SK-N-MC (cell line): ENCODE data around the gene PIM3.

ENCODE experiments used
- DNase-seq: peaks from one replicate; pipeline ENCODE4 v3.0.0-alpha.2; 2011; ENCODE audit warnings: low read depth, low spot score
- H3K27ac ChIP-seq: fragments of 200-600 bp; sonication (generic); 2 replicates; pipeline ENCODE4 v1.5.1; 2016; ENCODE audit warnings: mixed run types
- H3K36me3 ChIP-seq: fragments of 200-600 bp; sonication (generic); 2 replicates; pipeline ENCODE4 v1.6.1; 2017; ENCODE audit warnings: antibody characterized with exemption, low read length, mixed read lengths; ENCODE audit not compliant: insufficient read depth
- H3K4me3 ChIP-seq: fragments of 200-600 bp; sonication (generic); 2 replicates; pipeline ENCODE4 v1.5.1; 2016
- H3K9ac ChIP-seq: fragments of 200-600 bp; sonication (generic); 2 replicates; pipeline ENCODE4 v1.8.0; 2017; ENCODE audit warnings: mixed run types, mixed read lengths; ENCODE audit not compliant: insufficient read length
- H3K9me3 ChIP-seq: fragments of 200-600 bp; sonication (generic); 2 replicates; pipeline ENCODE4 v1.6.1; 2017; ENCODE audit warnings: low read depth, mild to moderate bottlenecking, antibody characterized with exemption, low read length, moderate library complexity, mixed read lengths
- EZH2 ChIP-seq: fragments of 200-600 bp; sonication (generic); IDR thresholded peaks from one replicate; pipeline ENCODE4 v1.6.1; 2017; ENCODE audit warnings: antibody characterized with exemption
- FOXP2 ChIP-seq: optimal IDR thresholded peaks from 2 replicates; pipeline ENCODE3; 2011; ENCODE audit warnings: mild to moderate bottlenecking, moderate library complexity; ENCODE audit not compliant: insufficient read depth; ENCODE audit errors: extremely low read length, control extremely low read depth
- POLR2AphosphoS5 ChIP-seq: IDR thresholded peaks from 2 replicates; pipeline ENCODE4 v1.6.1; 2012; ENCODE audit warnings: mild to moderate bottlenecking, low read depth, low read length, borderline replicate concordance

The PIM3 gene

GRCh38 chr22:49962012-49962750 is 1.6 kb downstream of the PIM3 start:
- TF ChIP-seq POLR2AphosphoS5: no peak

GRCh38 chr22:49962751-49963646 is 2.4 kb downstream of the PIM3 start:
- Histone ChIP-seq H3K36me3 (peaks cover 29% of the 10 kb centered on the region), H3K9me3 (no peaks in the 10 kb centered on the region), H3K9ac (peak overlapping the region; percentile 71), H3K4me3 (peak overlapping the region; percentile 92), H3K27ac (peak overlapping the region; percentile 80)
- DNase-seq: no peak
- no peak for TF ChIP-seq EZH2

More at GRCh38 chr22:49962012-49962750, 1.6 kb downstream of the PIM3 start:
- H3K27ac ChIP-seq: peak overlapping the region; percentile 80
- peaks cover 29% of the 10 kb centered on the region for H3K36me3 ChIP-seq
- DNase-seq: no peak
- H3K9ac ChIP-seq: peak overlapping the region; percentile 80
- H3K9me3 ChIP-seq: no peaks in the 10 kb centered on the region
- H3K4me3 ChIP-seq: peak overlapping the region; percentile 92

- Histone ChIP-seq H3K36me3 (peaks cover 29% of the 10 kb centered on the region), H3K9ac (no peak overlapping the region), H3K27ac (peak overlapping the region; percentile 42; the same call in 1 of the 2 replicates), H3K9me3 (no peaks in the 10 kb centered on the region), H3K4me3 (no peak overlapping the region; the same call in 1 of the 2 replicates)
- DNase-seq: no peak
- TF ChIP-seq EZH2: no peak
- no peak for TF ChIP-seq POLR2AphosphoS5
- no peak for TF ChIP-seq FOXP2
Observed at GRCh38 chr22:49963647-49964026, 3.1 kb downstream of the PIM3 start.

- no peak for TF ChIP-seq POLR2AphosphoS5
- TF ChIP-seq EZH2: no peak
- TF ChIP-seq FOXP2: no peak
- Histone ChIP-seq H3K9ac (no peak overlapping the region), H3K4me3 (no peak overlapping the region), H3K27ac (no peak overlapping the region), H3K36me3 (peaks cover 29% of the 10 kb centered on the region), H3K9me3 (no peaks in the 10 kb centered on the region)
- no peak for DNase-seq
Observed at GRCh38 chr22:49964136-49965090, 3.8 kb downstream of the PIM3 start.

- H3K9ac ChIP-seq: no peak overlapping the region
- 0 out of 2 replicates have a peak overlapping the region, but pooled peaks have one; percentile 19 for H3K27ac ChIP-seq
Observed at GRCh38 chr22:49965091-49966040, 4.8 kb downstream of the PIM3 start.

GRCh38 chr22:49966041-49966773 is 5.6 kb downstream of the PIM3 start:
- Histone ChIP-seq H3K9me3 (no peaks in the 10 kb centered on the region), H3K4me3 (no peak overlapping the region), H3K36me3 (peaks cover 29% of the 10 kb centered on the region), H3K9ac (no peak overlapping the region), H3K27ac (no peak overlapping the region)
- TF ChIP-seq POLR2AphosphoS5 (no peak), FOXP2 (no peak), EZH2 (no peak)
- DNase-seq: no peak

More at GRCh38 chr22:49965091-49966040, 4.8 kb downstream of the PIM3 start:
- no peak for DNase-seq
- no peak for TF ChIP-seq FOXP2
- no peak for TF ChIP-seq EZH2
- no peak for TF ChIP-seq POLR2AphosphoS5
- Histone ChIP-seq H3K36me3 (peaks cover 29% of the 10 kb centered on the region), H3K4me3 (no peak overlapping the region), H3K9me3 (no peaks in the 10 kb centered on the region)
